Measurements from ENCODE around the gene EP400.
A peak's percentile ranks its signal among the peaks of the same experiment; 100 is the strongest.
"Not testable (repeated sequence)": the region's sequence is repeated elsewhere in the genome, so short reads cannot be mapped to it uniquely, and the experiment has no call there.

Gene EP400

GRCh38 chr12:132046561-132046960 lies 96.8 kb downstream of the EP400 start:
- no peak for DNase-seq (ENCODE audit: insufficient read length, low spot score)
- FAIRE-seq, result no peak
- TF ChIP-seq CTCF (IDR thresholded peaks at IDR 0.05; ENCODE audit: insufficient read depth, missing control alignments), result no peak

- not testable (repeated sequence) for DNase-seq (ENCODE audit: insufficient read length, low spot score); FAIRE-seq
Measured at GRCh38 chr12:132047630-132048029, 97.9 kb downstream of the EP400 start.

GRCh38 chr12:132049442-132049841 lies 99.7 kb downstream of the EP400 start:
- no peak for TF ChIP-seq CTCF (IDR thresholded peaks at IDR 0.05; ENCODE audit: insufficient read depth, missing control alignments)
- no peak for FAIRE-seq
- no peak for DNase-seq (ENCODE audit: insufficient read length, low spot score)

GRCh38 chr12:132049876-132050275 lies 100.1 kb downstream of the EP400 start:
- DNase-seq (ENCODE audit: insufficient read length, low spot score), result peak; percentile 35
- TF ChIP-seq CTCF (IDR thresholded peaks at IDR 0.05; ENCODE audit: insufficient read depth, missing control alignments), result no peak
- no peak for FAIRE-seq

GRCh38 chr12:132051718-132052117 lies 102.0 kb downstream of the EP400 start:
- TF ChIP-seq CTCF (IDR thresholded peaks at IDR 0.05; ENCODE audit: insufficient read depth, missing control alignments), result peak; percentile 9
- not testable (repeated sequence) for DNase-seq (ENCODE audit: insufficient read length, low spot score); FAIRE-seq

- TF ChIP-seq CTCF (IDR thresholded peaks at IDR 0.05; ENCODE audit: insufficient read depth, missing control alignments), result no peak
- no peak for DNase-seq (ENCODE audit: insufficient read length, low spot score)
- no peak for FAIRE-seq
Measured at GRCh38 chr12:132052196-132052932, 102.6 kb downstream of the EP400 start.

- no peak for DNase-seq (ENCODE audit: insufficient read length, low spot score)
- TF ChIP-seq CTCF (IDR thresholded peaks at IDR 0.05; ENCODE audit: insufficient read depth, missing control alignments), result no peak
- FAIRE-seq, result no peak
Measured at GRCh38 chr12:132053338-132054330, 103.9 kb downstream of the EP400 start.
